ENCODE data around the gene REL. TPM values are rescaled to one million over a fixed set of nuclear protein-coding genes. Genes with fewer than 3 reads are reported as not detected.
"Not testable (repeated sequence)": the region's sequence is repeated elsewhere in the genome, so short reads cannot be mapped to it uniquely, and the experiment has no call there.

The REL gene
- total RNA-seq, 2 experiments from 2014 or later = 42.7 to 55.9 TPM

GRCh38 chr2:60885683-60886082 lies 4.3 kb downstream of the REL start:
- Mint-ChIP-seq H3K27me3 (no peaks in the 10 kb centered on the region), H3K27ac (peak overlapping the region; percentile 93), H3K36me3 (ENCODE audit: low read depth) (peaks cover 57% of the 10 kb centered on the region), H3K4me3 (peak overlapping the region; percentile 91), H3K4me1 (peaks cover 49% of the 10 kb centered on the region), H3K9me3 (ENCODE audit: low read depth) (no peaks in the 10 kb centered on the region)
- ATAC-seq = no peak
- ChIA-PET CTCF (interaction anchor here (1.6 to 3.9 kb wide), 3 partner anchors 13 to 89 kb away, joined by 4 to 22 read pairs (median 10); no protein-coding TSS in a partner anchor), POLR2A (interaction anchor here (0.6 kb wide), 1 partner anchor 79 kb away, joined by 3 read pairs; no protein-coding TSS in a partner anchor)
- intact Hi-C loops (cut with DNase I, micrococcal nuclease) = loop anchor here in 1 of 2 experiments (1.0 kb wide), 1 partner anchor 14 kb away; no protein-coding TSS in a partner anchor
- DNase-seq = no peak

GRCh38 chr2:60886991-60887390 lies 5.6 kb downstream of the REL start:
- Mint-ChIP-seq H3K9me3 (ENCODE audit: low read depth) (no peaks in the 10 kb centered on the region), H3K36me3 (ENCODE audit: low read depth) (peaks cover 63% of the 10 kb centered on the region), H3K27me3 (no peaks in the 10 kb centered on the region), H3K27ac (peak overlapping the region; percentile 62), H3K4me1 (peaks cover 61% of the 10 kb centered on the region), H3K4me3 (peak overlapping the region; percentile 91)
- POLR2A ChIA-PET = no interaction called here
- DNase-seq = no peak
- no peak for ATAC-seq
- CTCF ChIA-PET = interaction anchor here (1.2 to 3.9 kb wide), 4 partner anchors 12 to 81 kb away, joined by 3 to 22 read pairs (median 8); no protein-coding TSS in a partner anchor
- intact Hi-C loops (cut with DNase I, micrococcal nuclease) = no loop called here

GRCh38 chr2:60888853-60889252 lies 7.5 kb downstream of the REL start:
- Mint-ChIP-seq H3K36me3 (ENCODE audit: low read depth) (peaks cover 60% of the 10 kb centered on the region), H3K27me3 (no peaks in the 10 kb centered on the region), H3K9me3 (ENCODE audit: low read depth) (no peaks in the 10 kb centered on the region), H3K4me1 (peaks cover 68% of the 10 kb centered on the region), H3K27ac (peak overlapping the region; percentile 61), H3K4me3 (peak overlapping the region; percentile 36)
- POLR2A ChIA-PET = no interaction called here
- intact Hi-C loops (cut with DNase I, micrococcal nuclease) = no loop called here
- DNase-seq = no peak
- no peak for ATAC-seq
- CTCF ChIA-PET = interaction anchor here (0.6 to 1.0 kb wide), 2 partner anchors 56 to 86 kb away, joined by 3 to 4 read pairs; no protein-coding TSS in a partner anchor

GRCh38 chr2:60889581-60890392 lies 8.4 kb downstream of the REL start:
- H3K9me3 Mint-ChIP-seq (ENCODE audit: low read depth); DNase-seq; intact Hi-C loops (cut with DNase I, micrococcal nuclease); H3K27me3 Mint-ChIP-seq; ATAC-seq: not testable (repeated sequence)
- peaks cover 69% of the 10 kb centered on the region for H3K4me1 Mint-ChIP-seq
- ChIA-PET CTCF (interaction anchor here (1.0 to 2.0 kb wide), 4 partner anchors 10 to 84 kb away, joined by 4 to 7 read pairs (median 5); no protein-coding TSS in a partner anchor), POLR2A (interaction anchor here (1.3 kb wide), 1 partner anchor 57 kb away, joined by 4 read pairs; no protein-coding TSS in a partner anchor)
- H3K4me3 Mint-ChIP-seq = peak overlapping the region; percentile 24
- H3K27ac Mint-ChIP-seq = peak overlapping the region; percentile 64
- peaks cover 64% of the 10 kb centered on the region for H3K36me3 Mint-ChIP-seq (ENCODE audit: low read depth)

GRCh38 chr2:60890393-60890707 lies 9.0 kb downstream of the REL start:
- peaks cover 66% of the 10 kb centered on the region for H3K4me1 Mint-ChIP-seq
- POLR2A ChIA-PET = interaction anchor here (1.3 kb wide), 1 partner anchor 58 kb away, joined by 4 read pairs; no protein-coding TSS in a partner anchor
- H3K36me3 Mint-ChIP-seq (ENCODE audit: low read depth) = peaks cover 61% of the 10 kb centered on the region
- DNase-seq (no peak), ATAC-seq (no peak)
- H3K9me3 Mint-ChIP-seq (ENCODE audit: low read depth) = no peaks in the 10 kb centered on the region
- CTCF ChIA-PET = interaction anchor here (1.0 to 2.0 kb wide), 4 partner anchors 9 to 85 kb away, joined by 3 to 7 read pairs (median 5); no protein-coding TSS in a partner anchor
- H3K27me3 Mint-ChIP-seq = no peaks in the 10 kb centered on the region
- no peak overlapping the region for H3K4me3 Mint-ChIP-seq
- intact Hi-C loops (cut with DNase I, micrococcal nuclease) = no loop called here
- H3K27ac Mint-ChIP-seq = peak overlapping the region; percentile 44

- H3K4me1 Mint-ChIP-seq = peaks cover 61% of the 10 kb centered on the region
- H3K4me3 Mint-ChIP-seq = peak overlapping the region; percentile 13
- ChIA-PET CTCF (interaction anchor here (0.7 to 2.1 kb wide), 7 partner anchors 8 to 94 kb away, joined by 3 to 7 read pairs (median 6); partner anchors contain the start of gene REL), POLR2A (interaction anchor here (0.7 to 0.8 kb wide), 2 partner anchors 9 to 84 kb away, joined by 3 to 5 read pairs; no protein-coding TSS in a partner anchor)
- peak; percentile 85 for ATAC-seq
- H3K27ac Mint-ChIP-seq = peak overlapping the region; percentile 38
- H3K9me3 Mint-ChIP-seq (ENCODE audit: low read depth) = no peaks in the 10 kb centered on the region
- peaks cover 60% of the 10 kb centered on the region for H3K36me3 Mint-ChIP-seq (ENCODE audit: low read depth)
- no peaks in the 10 kb centered on the region for H3K27me3 Mint-ChIP-seq
- intact Hi-C loops (cut with DNase I, micrococcal nuclease) = loop anchor here in 1 of 2 experiments (1.0 kb wide), 1 partner anchor 8 kb away; no protein-coding TSS in a partner anchor
- DNase-seq = no peak
Observed at GRCh38 chr2:60891180-60891579, 9.8 kb downstream of the REL start.

- intact Hi-C loops (cut with DNase I, micrococcal nuclease) = no loop called here
- no peaks in the 10 kb centered on the region for H3K27me3 Mint-ChIP-seq
- H3K9me3 Mint-ChIP-seq (ENCODE audit: low read depth) = no peaks in the 10 kb centered on the region
- ATAC-seq (no peak), DNase-seq (no peak)
- ChIA-PET POLR2A (interaction anchor here (0.6 to 1.1 kb wide), 2 partner anchors 100 to 972 kb away, joined by 4 to 7 read pairs; no protein-coding TSS in a partner anchor), CTCF (interaction anchor here (1.5 to 3.1 kb wide), 4 partner anchors 8 to 100 kb away, joined by 5 to 10 read pairs (median 6); partner anchors contain the start of gene REL)
- H3K4me1 Mint-ChIP-seq = peaks cover 50% of the 10 kb centered on the region
- no peak overlapping the region for H3K4me3 Mint-ChIP-seq
- H3K27ac Mint-ChIP-seq = peak overlapping the region; percentile 79
- peaks cover 74% of the 10 kb centered on the region for H3K36me3 Mint-ChIP-seq (ENCODE audit: low read depth)
Observed at GRCh38 chr2:60898567-60898966, 17.2 kb downstream of the REL start.

GRCh38 chr2:60899230-60899891 lies 18.0 kb downstream of the REL start:
- ChIA-PET POLR2A (interaction anchor here (0.6 to 1.2 kb wide), 4 partner anchors 17 to 638 kb away, joined by 3 to 11 read pairs (median 6); partner anchors contain the start of gene REL), CTCF (interaction anchor here (0.7 to 3.1 kb wide), 8 partner anchors 9 to 99 kb away, joined by 3 to 10 read pairs (median 4); partner anchors contain the start of gene REL)
- Mint-ChIP-seq H3K4me3 (peak overlapping the region; percentile 35), H3K27ac (peak overlapping the region; percentile 79), H3K27me3 (no peaks in the 10 kb centered on the region), H3K4me1 (peaks cover 46% of the 10 kb centered on the region), H3K36me3 (ENCODE audit: low read depth) (peaks cover 69% of the 10 kb centered on the region), H3K9me3 (ENCODE audit: low read depth) (no peaks in the 10 kb centered on the region)
- intact Hi-C loops (cut with DNase I, micrococcal nuclease) = loop anchor here (1.0 kb wide), 6 partner anchors 8 to 80 kb away; partner anchors contain the start of gene REL (in 2 of the 2)
- DNase-seq = peak; percentile 74
- peak; percentile 86 for ATAC-seq

GRCh38 chr2:60899892-60900249 lies 18.5 kb downstream of the REL start:
- ChIA-PET CTCF (interaction anchor here (0.6 to 3.1 kb wide), 8 partner anchors 9 to 107 kb away, joined by 3 to 10 read pairs (median 4); no protein-coding TSS in a partner anchor), POLR2A (interaction anchor here (0.6 to 1.2 kb wide), 4 partner anchors 17 to 637 kb away, joined by 3 to 11 read pairs (median 6); partner anchors contain the start of gene REL)
- no peak for DNase-seq
- Mint-ChIP-seq H3K36me3 (ENCODE audit: low read depth) (peaks cover 69% of the 10 kb centered on the region), H3K27me3 (no peaks in the 10 kb centered on the region), H3K9me3 (ENCODE audit: low read depth) (no peaks in the 10 kb centered on the region), H3K4me1 (peaks cover 47% of the 10 kb centered on the region), H3K4me3 (peak overlapping the region; percentile 35), H3K27ac (peak overlapping the region; percentile 79)
- ATAC-seq = peak; percentile 66
- intact Hi-C loops (cut with DNase I, micrococcal nuclease) = loop anchor here (1.0 kb wide), 6 partner anchors 9 to 81 kb away; partner anchors contain the start of gene REL (in 2 of the 2)

GRCh38 chr2:60901296-60901695 lies 19.9 kb downstream of the REL start:
- H3K4me3 Mint-ChIP-seq; DNase-seq; intact Hi-C loops (cut with DNase I, micrococcal nuclease); POLR2A ChIA-PET; H3K27me3 Mint-ChIP-seq; ATAC-seq; H3K9me3 Mint-ChIP-seq (ENCODE audit: low read depth): not testable (repeated sequence)
- Mint-ChIP-seq H3K36me3 (ENCODE audit: low read depth) (peaks cover 77% of the 10 kb centered on the region), H3K27ac (peak overlapping the region; percentile 19), H3K4me1 (peaks cover 59% of the 10 kb centered on the region)
- CTCF ChIA-PET = interaction anchor here (0.6 to 0.7 kb wide), 4 partner anchors 10 to 727 kb away, joined by 3 read pairs; no protein-coding TSS in a partner anchor

Measured in activated CD4-positive, alpha-beta T cell treated with anti-CD3 and anti-CD28 coated beads for 36 hours (primary cell).